Renal cortex interstitium (tissue), 15 donors: Measurements from ENCODE around the gene IL36A. TPM values are rescaled to one million over a fixed set of nuclear protein-coding genes. Genes with fewer than 3 reads are reported as not detected.
A peak's percentile ranks its signal among the peaks of the same experiment; 100 is the strongest.

Experiments used
- DNase-seq, 11 donors: peaks; one replicate each; pipeline ENCODE4 v3.0.0-alpha.2; 2013; ENCODE audit warnings: low read depth in 9 of 11, low spot score in 4 of 11; ENCODE audit errors: extremely low read depth in 1 of 11
- long read RNA-seq, 16 experiments: transcript quantifications; one replicate each; lab custom pipeline, GENCODE V29; 2026
- polyA plus RNA-seq, 3 donors: library from polyadenylated mRNA; unstranded; fragments of 120-200 nt; gene quantifications; one replicate each; pipeline ENCODE4 v1.2.1, GENCODE V29; 2013; ENCODE audit not compliant: insufficient read length in 3 of 3

Gene IL36A, protein sequence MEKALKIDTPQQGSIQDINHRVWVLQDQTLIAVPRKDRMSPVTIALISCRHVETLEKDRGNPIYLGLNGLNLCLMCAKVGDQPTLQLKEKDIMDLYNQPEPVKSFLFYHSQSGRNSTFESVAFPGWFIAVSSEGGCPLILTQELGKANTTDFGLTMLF
- polyA plus RNA-seq = not detected
- long read RNA-seq, donor 1 = 0 reads
- long read RNA-seq, donor 2 = 0 reads
- long read RNA-seq, donor 3 = 0 reads
- long read RNA-seq, donor 4 = 0 reads
- long read RNA-seq, donor 5 = 0 reads
- long read RNA-seq, donor 6 = 0 reads
- long read RNA-seq, donor 7 = 0 reads
- long read RNA-seq, donor 8 = 0 reads
- long read RNA-seq, donor 9 = 0 reads
- long read RNA-seq, donor 10 = 0 reads
- long read RNA-seq, donor 11 = 0 reads
- long read RNA-seq, donor 12 = 0 reads
- long read RNA-seq, donor 13 = 0 reads
- long read RNA-seq, donor 14 = 0 reads
- long read RNA-seq, donor 15 = 0 reads
- long read RNA-seq, donor 16 = 0 reads

GRCh38 chr2:113005030-113005509 is at the start of gene IL36A:
Gene IL36A, plus strand, starts transcription at chr2:113005459. Its CDS starts 413 bp downstream, at chr2:113005872.
- DNase-seq = no peak

- no peak for DNase-seq
These were observed 47.7 kb upstream of the IL36A start for GRCh38 chr2:112957511-112957910.

- DNase-seq = peak; percentile 12 to 54 (median 24)
These were observed 46.7 kb upstream of the IL36A start for GRCh38 chr2:112958428-112959108.

DNA sequence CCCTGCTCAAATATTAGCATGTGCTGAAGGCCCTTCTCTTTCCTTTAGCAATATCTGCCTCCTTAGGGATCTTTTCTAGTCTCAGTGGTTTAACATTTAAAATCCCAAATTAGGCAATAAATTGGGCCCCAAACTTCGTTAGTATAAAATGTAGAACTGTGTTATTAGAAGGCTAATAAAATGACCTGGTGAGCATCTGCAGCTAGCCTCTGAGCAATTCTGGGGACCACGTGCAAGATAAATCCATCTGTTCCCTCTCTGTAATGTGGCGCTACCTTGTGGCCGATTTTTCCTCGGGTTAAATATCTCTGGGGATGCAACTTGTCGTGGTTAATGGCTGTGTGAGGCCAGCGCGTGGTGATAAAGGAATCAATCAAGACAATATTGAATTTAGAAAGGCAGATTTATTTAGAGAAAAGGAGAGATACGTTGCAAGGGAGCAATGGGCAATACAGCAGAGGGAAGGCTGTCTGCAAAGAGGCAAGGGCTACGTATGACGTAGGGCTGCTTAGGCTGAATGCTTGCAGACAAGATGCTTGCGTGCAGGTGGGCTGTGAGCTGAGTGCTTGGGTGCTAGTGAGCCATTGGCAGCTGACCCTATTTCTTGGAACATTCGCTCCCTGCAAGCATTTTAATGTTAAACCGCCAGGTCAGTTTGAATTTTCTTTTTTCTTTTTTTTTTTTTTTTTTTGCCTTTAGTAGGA is 46.0 kb upstream of the IL36A start:
- no peak for DNase-seq

DNA sequence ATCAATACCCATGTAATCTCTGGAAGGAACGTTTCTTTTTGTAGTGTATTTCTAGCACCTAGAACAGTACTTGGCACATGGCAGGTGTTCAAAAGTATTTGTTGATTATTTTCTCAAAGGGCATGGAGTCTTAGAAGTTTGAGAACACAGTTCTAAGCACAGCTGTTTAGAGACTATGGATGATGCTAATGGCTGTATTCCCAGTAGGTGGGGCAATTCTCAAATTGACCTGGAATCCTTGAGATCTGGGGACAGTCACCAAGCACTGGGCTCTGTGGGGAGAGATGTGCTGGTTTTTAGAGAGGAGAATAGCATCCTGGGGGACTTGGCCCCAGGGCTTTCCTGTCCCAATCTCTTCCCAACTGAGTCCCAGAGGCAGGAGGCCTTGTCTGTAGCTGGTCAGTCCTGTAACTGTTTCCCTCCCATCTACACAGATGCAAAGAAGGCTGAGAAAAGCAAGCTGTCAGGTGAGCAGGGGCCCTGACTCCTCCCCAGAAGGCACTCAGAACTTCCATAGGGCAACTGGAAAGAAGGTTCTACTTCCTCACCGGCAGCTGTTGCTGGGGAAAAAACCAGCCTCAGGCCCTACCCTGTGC is 44.9 kb upstream of the IL36A start:
- DNase-seq = no peak

GRCh38 chr2:112962308-112963175 is 42.7 kb upstream of the IL36A start:
- no peak for DNase-seq

DNA sequence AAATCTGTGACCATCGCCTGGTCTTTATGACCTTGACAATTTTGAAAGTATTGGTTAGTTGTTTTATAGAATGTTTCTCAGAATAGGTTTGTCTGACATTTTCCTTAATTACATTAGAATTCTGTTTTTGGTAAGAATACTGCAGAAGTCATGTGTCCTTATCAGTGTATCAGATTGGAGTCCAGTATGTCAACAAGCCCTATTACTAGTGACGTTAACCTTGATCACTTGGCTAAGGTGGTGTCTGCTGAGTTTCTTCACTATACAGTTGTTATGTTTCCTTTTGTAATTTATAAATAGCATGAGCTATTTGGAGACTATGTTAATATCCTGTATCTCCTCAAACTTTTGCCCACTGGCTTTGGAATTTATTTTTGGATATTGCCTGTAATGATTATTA is 38.2 kb upstream of the IL36A start:
- no peak for DNase-seq

- DNase-seq = no peak
These were observed 32.7 kb upstream of the IL36A start for GRCh38 chr2:112972423-112973086.

- DNase-seq = peak in 1 of 11 donors; percentile 2
These were observed 32.1 kb upstream of the IL36A start for GRCh38 chr2:112973156-112973555.

DNA sequence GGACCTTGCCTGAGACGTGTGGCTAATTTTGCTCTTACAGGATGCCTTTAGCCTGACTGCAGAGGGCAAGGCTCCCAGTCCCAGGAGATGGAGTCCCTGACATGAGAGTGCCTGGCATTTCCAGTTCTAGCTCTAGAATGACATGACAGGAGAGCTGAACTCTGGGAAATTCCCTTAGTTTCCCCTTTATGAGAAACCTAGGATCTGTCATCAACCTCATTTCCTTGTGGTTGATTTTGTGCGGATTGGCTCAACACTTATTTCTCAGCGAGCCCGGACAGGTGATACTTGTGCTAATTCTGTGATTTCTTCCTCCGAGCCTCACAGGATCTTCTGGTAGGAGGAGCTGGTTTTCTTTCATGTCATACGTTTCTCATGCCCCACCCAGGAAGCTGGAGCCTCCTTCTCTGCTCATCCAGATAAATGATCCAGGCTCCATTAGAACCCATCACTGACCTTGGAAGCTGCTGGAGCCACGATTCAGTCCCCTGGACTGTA is 27.7 kb upstream of the IL36A start, which contains the start of gene IL36G:
Gene IL36G, plus strand, starts transcription at position 448 of the 498 bp plus-strand sequence. CDS start 633 bp downstream, outside the sequence.
- DNase-seq = no peak

- DNase-seq = no peak
These were observed 25.5 kb upstream of the IL36A start for GRCh38 chr2:112979731-112980130.

DNA sequence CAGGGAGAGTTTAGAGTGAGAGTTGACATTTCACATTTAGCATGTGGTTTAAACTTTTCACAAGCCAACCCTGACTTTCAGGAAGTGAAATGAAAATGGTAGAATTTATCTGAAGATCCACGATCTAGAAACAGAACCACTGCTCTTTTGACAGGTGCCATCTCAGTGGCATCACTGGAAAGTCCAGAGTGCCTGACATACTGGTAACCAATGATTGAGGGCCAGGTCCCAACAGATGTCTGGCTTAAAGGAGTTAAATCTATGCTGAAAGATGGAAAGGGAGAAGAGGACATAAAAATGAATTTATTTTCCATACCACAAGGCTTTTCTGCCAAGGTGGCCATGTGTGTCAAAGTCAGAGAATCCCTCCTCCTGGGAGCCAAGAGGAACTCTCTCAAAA is 24.7 kb upstream of the IL36A start:
- no peak for DNase-seq

DNA sequence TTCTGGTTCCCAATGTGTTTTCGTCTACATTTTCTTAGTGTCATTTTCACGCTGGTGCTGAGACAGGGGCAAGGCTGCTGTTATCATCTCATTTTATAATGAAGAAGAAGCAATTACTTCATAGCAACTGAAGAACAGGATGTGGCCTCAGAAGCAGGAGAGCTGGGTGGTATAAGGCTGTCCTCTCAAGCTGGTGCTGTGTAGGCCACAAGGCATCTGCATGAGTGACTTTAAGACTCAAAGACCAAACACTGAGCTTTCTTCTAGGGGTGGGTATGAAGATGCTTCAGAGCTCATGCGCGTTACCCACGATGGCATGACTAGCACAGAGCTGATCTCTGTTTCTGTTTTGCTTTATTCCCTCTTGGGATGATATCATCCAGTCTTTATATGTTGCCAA is 20.2 kb upstream of the IL36A start:
- no peak for DNase-seq

- no peak for DNase-seq
These were observed 15.6 kb upstream of the IL36A start for GRCh38 chr2:112989611-112990010.

- no peak for DNase-seq
These were observed 11.4 kb upstream of the IL36A start for GRCh38 chr2:112993831-112994230.

DNA sequence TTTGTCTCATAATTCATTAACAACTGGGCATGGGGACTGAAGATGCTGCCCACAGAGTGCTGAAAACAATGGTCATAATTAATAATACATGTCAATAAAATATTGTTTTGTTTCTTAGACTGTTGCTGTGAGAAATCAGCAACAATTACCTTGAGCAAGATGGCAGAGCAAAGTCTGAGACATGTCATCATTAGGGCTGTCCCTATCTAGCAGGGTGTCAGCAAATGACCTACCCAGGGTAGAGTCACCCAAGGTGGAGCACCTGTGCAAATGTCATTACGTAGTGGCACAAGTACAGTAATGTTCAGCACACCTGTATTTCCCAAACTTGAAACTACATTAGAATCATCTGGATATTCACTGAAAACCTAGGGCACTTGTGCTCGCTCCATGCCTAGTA is 10.6 kb upstream of the IL36A start:
- DNase-seq = no peak

DNA sequence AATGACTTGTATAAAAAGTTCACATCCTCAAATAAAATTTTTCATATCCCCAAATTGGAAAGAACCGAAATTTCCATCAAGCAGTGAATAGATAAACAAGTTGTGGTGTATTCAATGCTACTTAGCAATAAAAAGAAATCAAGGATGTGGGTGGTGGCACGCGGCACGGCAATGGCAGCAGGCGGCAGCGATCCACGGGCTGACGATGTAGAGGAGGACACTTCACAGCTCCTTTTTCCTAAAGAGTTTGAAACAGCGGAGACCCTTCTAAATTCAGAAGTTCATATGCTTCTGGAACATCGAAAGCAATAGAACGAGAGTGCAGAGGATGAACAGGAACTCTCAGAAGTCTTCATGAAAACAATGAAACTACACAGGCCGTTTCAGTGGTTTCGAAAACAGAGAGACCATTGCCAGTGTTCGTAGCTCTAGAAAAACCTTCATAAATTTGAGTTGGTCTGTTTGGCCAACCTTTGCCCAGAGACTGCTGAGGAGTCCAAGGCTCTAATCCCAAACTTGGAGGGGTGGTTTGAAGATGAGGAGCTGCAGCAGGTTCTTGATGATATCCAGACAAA is 9.8 kb upstream of the IL36A start:
- no peak for DNase-seq
